CD14-positive monocyte (primary cell): ENCODE data around the gene PITPNC1. TPM values are rescaled to one million over a fixed set of nuclear protein-coding genes. Genes with fewer than 3 reads are reported as not detected.

ENCODE experiments used
- DNase-seq, 3 donors: peaks; one replicate each; pipeline ENCODE4 v3.0.0-alpha.2; 2011 to 2022
- H2AFZ ChIP-seq: 2 replicates; pipeline ENCODE4 v1.6.0; 2012; ENCODE audit warnings: mild to moderate bottlenecking, low read depth, low read length, inconsistent platforms; ENCODE audit not compliant: insufficient read depth, poor library complexity, severe bottlenecking
- H3K27ac ChIP-seq, 2 donors: 1 replicate in 1 of 2; 2 replicates in 1 of 2; pipeline ENCODE4 v1.5.1; 2012 to 2013; ENCODE audit warnings: low read length in 2 of 2, control low read depth in 1 of 2, inconsistent platforms in 1 of 2, low read depth in 1 of 2, mild to moderate bottlenecking in 1 of 2
- H3K27me3 ChIP-seq, 2 donors: one replicate each; pipeline versions ENCODE4 v1.6.0 to v1.6.1; 2011 to 2013; ENCODE audit warnings: low read length in 2 of 2; ENCODE audit not compliant: control insufficient read depth in 2 of 2, insufficient read depth in 2 of 2
- H3K36me3 ChIP-seq, 2 donors: replicated peaks in 1 of 2; 1 replicate in 1 of 2; 2 replicates in 1 of 2; pipeline versions ENCODE4 v1.5.1 to v1.6.1; 2012 to 2013; ENCODE audit warnings: low read length in 2 of 2, control low read depth in 1 of 2, inconsistent platforms in 1 of 2, mild to moderate bottlenecking in 1 of 2; ENCODE audit not compliant: insufficient read depth in 2 of 2, control insufficient read depth in 1 of 2
- H3K4me1 ChIP-seq, 2 donors: 1 replicate in 1 of 2; 2 replicates in 1 of 2; pipeline versions ENCODE4 v1.5.1 to v1.6.1; 2012 to 2013; ENCODE audit warnings: low read length in 2 of 2, control low read depth in 1 of 2, inconsistent platforms in 1 of 2, mild to moderate bottlenecking in 1 of 2, moderate library complexity in 1 of 2; ENCODE audit not compliant: insufficient read depth in 2 of 2, control insufficient read depth in 1 of 2
- H3K4me2 ChIP-seq: replicated peaks from 2 replicates; pipeline ENCODE3; 2012; ENCODE audit warnings: low read length, moderate library complexity, mild to moderate bottlenecking; ENCODE audit not compliant: poor library complexity, severe bottlenecking; ENCODE audit errors: extremely low read depth
- H3K4me3 ChIP-seq, 3 experiments: fragments of 200-600 bp in 1 of 3; sonication (generic) in 1 of 3; replicated peaks in 1 of 3; 1 replicate in 2 of 3; 2 replicates in 1 of 3; pipeline ENCODE4 v1.5.1; 2011 to 2013; ENCODE audit warnings: low read length in 3 of 3, mild to moderate bottlenecking in 3 of 3, control low read depth in 2 of 3, low read depth in 2 of 3, inconsistent platforms in 1 of 3, moderate library complexity in 1 of 3
- H3K79me2 ChIP-seq: 2 replicates; pipeline ENCODE4 v1.6.0; 2012; ENCODE audit warnings: mild to moderate bottlenecking, control low read depth, inconsistent platforms, low read length, moderate library complexity; ENCODE audit not compliant: insufficient read depth
- H3K9ac ChIP-seq: 2 replicates; pipeline ENCODE4 v1.6.0; 2017; ENCODE audit warnings: low read length, mild to moderate bottlenecking; ENCODE audit not compliant: insufficient read depth, poor library complexity, severe bottlenecking
- H3K9me3 ChIP-seq, 2 donors: replicated peaks in 1 of 2; 1 replicate in 1 of 2; 2 replicates in 1 of 2; pipeline versions ENCODE4 v1.5.1 to v1.6.1; 2012 to 2013; ENCODE audit warnings: low read length in 2 of 2, control low read depth in 1 of 2; ENCODE audit not compliant: control insufficient read depth in 1 of 2, insufficient read depth in 1 of 2
- H4K20me1 ChIP-seq: 2 replicates; pipeline ENCODE4 v1.6.0; 2012; ENCODE audit warnings: mild to moderate bottlenecking, low read length, control low read depth, moderate library complexity; ENCODE audit not compliant: insufficient read depth
- H3K27ac Mint-ChIP-seq, 7 donors: one replicate each; pipeline ENCODE4 v1.8.0; 2020; ENCODE audit warnings: mild to moderate bottlenecking in 7 of 7, mixed read lengths in 7 of 7, moderate library complexity in 6 of 7, inconsistent platforms in 2 of 7
- H3K27me3 Mint-ChIP-seq, 3 donors: one replicate each; pipeline ENCODE4 v1.8.0; 2021 to 2022; ENCODE audit warnings: low read depth in 3 of 3, mild to moderate bottlenecking in 3 of 3, mixed read lengths in 3 of 3, moderate library complexity in 3 of 3, inconsistent platforms in 1 of 3
- H3K36me3 Mint-ChIP-seq, 2 donors: one replicate each; pipeline ENCODE4 v1.8.0; 2020; ENCODE audit warnings: mixed read lengths in 2 of 2, inconsistent platforms in 1 of 2, mild to moderate bottlenecking in 1 of 2
- H3K4me1 Mint-ChIP-seq: one replicate; pipeline ENCODE4 v1.8.0; 2020; ENCODE audit warnings: mild to moderate bottlenecking, mixed read lengths
- H3K4me3 Mint-ChIP-seq, 2 donors: one replicate each; pipeline ENCODE4 v1.8.0; 2020; ENCODE audit warnings: mild to moderate bottlenecking in 2 of 2, mixed read lengths in 2 of 2, moderate library complexity in 1 of 2
- H3K9me3 Mint-ChIP-seq, 7 donors: one replicate each; pipeline ENCODE4 v1.8.0; 2020 to 2022; ENCODE audit warnings: mixed read lengths in 7 of 7, mild to moderate bottlenecking in 6 of 7, moderate library complexity in 6 of 7, inconsistent platforms in 2 of 7
- WGBS: methylation state at CpG from one replicate; pipeline ENCODE4 v1.1.5; 2013; ENCODE audit warnings: missing lambda C conversion rate; ENCODE audit not compliant: insufficient coverage; 5-methylcytosine and 5-hydroxymethylcytosine counted together
- intact Hi-C, 2 donors: fragments of 100-400 bp; cut with micrococcal nuclease; formaldehyde crosslinking; loops; one replicate each; pipeline versions ENCODE4 v1.15.0 to v1.15.1; 2023
- polyA plus RNA-seq, 3 donors: library from polyadenylated mRNA; depleted of rRNA in 1 of 3; unstranded in 2 of 3; stranded (reverse) in 1 of 3; fragments of 300-500 nt in 2 of 3; fragments of >200 nt in 1 of 3; fragmentation: Illumina TruSeq in 2 of 3; gene quantifications; 1 replicate in 2 of 3; 2 replicates in 1 of 3; pipeline ENCODE4 v1.2.3, GENCODE V29; 2012 to 2021
- TF ChIP-seq, protein P1 (sequence below): fragments of 200-600 bp; IDR thresholded peaks from one replicate; pipeline ENCODE4 v1.8.0; 2022; ENCODE audit warnings: antibody characterized with exemption, mild to moderate bottlenecking

Gene PITPNC1
- polyA plus RNA-seq, 3 donors: 18.5 to 31.0 (median 21.7) TPM

DNA sequence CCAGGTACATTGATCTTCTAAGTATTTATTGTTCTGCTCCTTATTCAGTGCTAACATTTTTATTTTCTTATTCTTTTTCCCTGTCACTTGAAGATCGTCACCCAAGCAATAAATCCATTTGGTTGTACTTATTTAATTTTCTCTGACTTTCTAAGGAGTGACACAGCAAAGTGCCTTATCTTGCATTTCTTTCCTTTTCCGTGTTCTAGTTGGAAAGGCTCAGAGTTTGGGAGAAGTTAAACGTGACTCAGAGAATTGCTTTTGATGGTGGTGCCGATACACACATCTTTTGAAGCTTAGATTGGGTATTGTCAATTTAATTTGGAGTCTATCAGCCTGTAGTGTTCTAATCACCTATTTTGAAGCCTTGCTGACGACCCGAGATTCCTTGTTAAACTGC is 72.0 kb downstream of the PITPNC1 start:
- H2AFZ ChIP-seq: no peak overlapping the region
- no peak overlapping the region for H3K4me3 ChIP-seq
- no peaks in the 10 kb centered on the region for H3K27me3 ChIP-seq
- DNase-seq: no peak
- no peaks in the 10 kb centered on the region for H3K9me3 Mint-ChIP-seq
- WGBS: 80% methylated on average over 1 of the region's 6 CpGs
- H3K9me3 ChIP-seq: no peaks in the 10 kb centered on the region
- TF ChIP-seq, protein P1, sequence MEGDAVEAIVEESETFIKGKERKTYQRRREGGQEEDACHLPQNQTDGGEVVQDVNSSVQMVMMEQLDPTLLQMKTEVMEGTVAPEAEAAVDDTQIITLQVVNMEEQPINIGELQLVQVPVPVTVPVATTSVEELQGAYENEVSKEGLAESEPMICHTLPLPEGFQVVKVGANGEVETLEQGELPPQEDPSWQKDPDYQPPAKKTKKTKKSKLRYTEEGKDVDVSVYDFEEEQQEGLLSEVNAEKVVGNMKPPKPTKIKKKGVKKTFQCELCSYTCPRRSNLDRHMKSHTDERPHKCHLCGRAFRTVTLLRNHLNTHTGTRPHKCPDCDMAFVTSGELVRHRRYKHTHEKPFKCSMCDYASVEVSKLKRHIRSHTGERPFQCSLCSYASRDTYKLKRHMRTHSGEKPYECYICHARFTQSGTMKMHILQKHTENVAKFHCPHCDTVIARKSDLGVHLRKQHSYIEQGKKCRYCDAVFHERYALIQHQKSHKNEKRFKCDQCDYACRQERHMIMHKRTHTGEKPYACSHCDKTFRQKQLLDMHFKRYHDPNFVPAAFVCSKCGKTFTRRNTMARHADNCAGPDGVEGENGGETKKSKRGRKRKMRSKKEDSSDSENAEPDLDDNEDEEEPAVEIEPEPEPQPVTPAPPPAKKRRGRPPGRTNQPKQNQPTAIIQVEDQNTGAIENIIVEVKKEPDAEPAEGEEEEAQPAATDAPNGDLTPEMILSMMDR: no peak
- H3K4me2 ChIP-seq: no peak overlapping the region
- H3K9ac ChIP-seq: no peak overlapping the region
- no peak overlapping the region for H3K4me3 Mint-ChIP-seq
- H3K27me3 Mint-ChIP-seq: peaks cover 0 to 1% (median 0%) of the 10 kb centered on the region in 3 donors
- H3K27ac ChIP-seq: no peak overlapping the region
- H3K4me1 Mint-ChIP-seq: peaks cover 12% of the 10 kb centered on the region
- H3K79me2 ChIP-seq: peaks cover 7% of the 10 kb centered on the region
- H3K36me3 Mint-ChIP-seq: peaks cover 0 to 2% of the 10 kb centered on the region in 2 donors
- H3K27ac Mint-ChIP-seq: no peak overlapping the region
- peaks cover 0 to 5% of the 10 kb centered on the region in 2 donors for H3K4me1 ChIP-seq
- H3K36me3 ChIP-seq: no peaks in the 10 kb centered on the region
- peaks cover 5% of the 10 kb centered on the region for H4K20me1 ChIP-seq
- intact Hi-C loops: no loop called here

DNA sequence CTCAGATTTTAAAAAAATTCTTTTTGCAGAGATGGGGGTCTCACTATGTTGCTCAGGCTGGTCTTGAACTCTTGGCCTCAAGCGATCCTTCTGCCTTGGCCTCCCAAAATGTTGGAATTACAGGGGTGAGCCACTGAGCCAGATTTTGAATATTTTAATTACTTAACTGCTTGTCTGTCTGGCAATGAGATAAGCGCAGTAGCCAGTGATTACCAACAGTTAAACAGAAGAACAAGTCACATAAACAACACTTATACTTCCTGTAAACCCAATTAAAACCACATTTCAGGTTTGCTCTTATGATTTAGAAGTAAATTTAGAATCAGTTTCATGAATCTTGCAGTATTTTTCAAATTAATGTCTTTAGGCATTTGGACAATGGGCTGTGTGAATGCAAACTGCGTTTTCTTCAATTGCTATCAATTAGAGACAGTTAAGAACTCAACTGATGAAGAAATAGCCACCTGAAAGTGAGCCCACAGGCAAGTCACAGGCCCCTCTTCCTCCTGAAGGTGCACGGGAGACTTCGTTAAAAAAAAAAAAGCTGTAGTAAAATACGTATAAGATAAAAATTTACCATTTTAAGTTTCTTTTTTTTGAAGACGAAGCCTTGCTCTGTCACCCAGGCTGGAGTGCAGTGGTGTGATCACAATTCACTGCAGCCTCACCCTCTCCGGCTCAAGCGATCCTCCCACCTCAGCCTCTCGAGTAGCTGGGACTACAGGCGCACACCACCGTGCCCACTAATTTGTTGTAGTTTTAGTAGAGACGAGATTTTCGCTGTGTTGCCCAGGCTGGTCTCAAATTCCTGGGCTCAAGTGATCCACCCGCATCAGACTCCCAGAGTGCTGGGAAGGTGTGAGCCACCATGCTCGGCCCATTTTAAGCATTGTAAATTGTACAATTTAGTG is 73.0 kb downstream of the PITPNC1 start:
- peaks cover 7% of the 10 kb centered on the region for H3K79me2 ChIP-seq
- Mint-ChIP-seq H3K27ac (peak overlapping the region in 1 of 7 donors; percentile 6), H3K36me3 (peaks cover 0 to 2% of the 10 kb centered on the region in 2 donors), H3K27me3 (peaks cover 0 to 1% (median 0%) of the 10 kb centered on the region in 3 donors), H3K4me3 (no peak overlapping the region), H3K4me1 (peaks cover 8% of the 10 kb centered on the region), H3K9me3 (no peaks in the 10 kb centered on the region)
- intact Hi-C loops: no loop called here
- no peak overlapping the region for H2AFZ ChIP-seq
- no peak overlapping the region for H3K27ac ChIP-seq
- no peak overlapping the region for H3K4me3 ChIP-seq
- no peak overlapping the region for H3K9ac ChIP-seq
- H3K9me3 ChIP-seq: no peaks in the 10 kb centered on the region
- TF ChIP-seq, protein P1: no peak
- no peaks in the 10 kb centered on the region for H3K36me3 ChIP-seq
- no peaks in the 10 kb centered on the region for H3K27me3 ChIP-seq
- peaks cover 5% of the 10 kb centered on the region for H4K20me1 ChIP-seq
- peaks cover 0 to 5% of the 10 kb centered on the region in 2 donors for H3K4me1 ChIP-seq
- H3K4me2 ChIP-seq: no peak overlapping the region
- DNase-seq: no peak
- 100% methylated on average over 1 of the region's 16 CpGs for WGBS
